ENCODE measurements around the gene MRNIP.

Gene MRNIP

DNA sequence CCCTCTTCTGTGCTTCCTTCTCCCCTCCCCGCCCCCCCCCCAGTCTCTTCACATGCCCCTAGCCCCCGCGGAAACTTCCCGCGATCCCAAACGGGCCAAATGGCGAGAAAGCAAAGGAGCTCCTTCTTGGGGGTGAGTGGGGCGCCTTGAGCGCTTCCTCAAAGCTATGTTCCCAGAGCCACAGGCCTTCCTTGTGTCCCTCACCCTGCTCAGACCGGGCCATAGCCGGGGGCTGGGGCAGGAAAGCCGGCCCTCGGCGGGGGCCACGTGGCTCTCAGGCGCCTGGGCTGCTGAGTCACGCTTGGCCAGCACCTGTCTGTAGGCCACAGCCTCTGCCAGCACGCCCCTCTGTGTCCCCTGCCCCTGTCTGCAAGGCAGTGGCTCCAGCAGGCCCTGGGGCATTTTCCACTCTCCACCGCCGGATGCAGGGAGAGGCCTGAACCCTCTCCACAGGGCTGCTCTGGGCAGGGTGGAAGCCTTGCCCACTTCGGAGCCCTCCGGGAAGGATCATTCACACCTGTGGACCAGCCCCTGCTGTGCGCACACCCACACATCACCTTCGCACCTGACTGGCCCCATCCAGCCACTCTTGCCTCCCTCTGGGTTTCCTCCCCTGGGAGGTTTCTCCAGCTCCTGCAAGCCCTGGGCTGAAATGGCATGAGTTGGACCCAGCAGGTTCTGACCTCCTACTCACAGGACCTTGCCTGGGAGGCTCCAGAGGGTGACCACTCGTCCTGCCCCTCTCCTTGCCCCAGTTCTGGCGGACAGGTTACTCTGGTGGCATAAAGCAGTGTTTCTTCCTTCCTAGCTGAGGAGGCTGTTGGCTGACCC lies 39.1 kb downstream of the MRNIP start:
- no peak for DNase-seq

DNA sequence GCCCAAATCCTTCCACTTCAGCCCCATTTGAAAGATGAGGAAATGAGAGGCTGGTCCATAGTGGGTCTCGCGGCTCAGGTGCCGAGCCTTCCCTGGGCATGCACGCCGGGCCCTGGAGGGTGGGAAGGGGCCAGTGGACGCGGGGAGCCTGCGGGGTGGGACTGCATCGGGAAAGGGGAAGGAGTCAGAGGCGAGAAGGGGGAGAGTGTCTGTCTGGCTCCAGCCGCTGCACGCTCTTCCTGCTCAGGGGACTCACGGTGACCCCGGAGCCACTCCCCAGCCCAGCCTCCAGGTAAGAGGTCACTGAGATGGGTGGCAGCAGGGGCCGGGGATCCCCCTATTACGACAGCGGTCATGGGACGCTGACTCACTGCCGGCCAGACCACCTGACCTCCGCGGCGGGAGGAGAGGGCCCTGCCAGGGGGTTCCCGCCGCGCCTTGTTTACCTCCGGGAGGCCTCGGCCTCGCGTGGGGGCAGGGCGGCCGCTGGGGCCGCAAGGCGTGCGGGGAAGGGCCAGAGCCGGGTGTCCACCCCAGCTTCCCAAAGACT lies 39.8 kb downstream of the MRNIP start:
- no peak for DNase-seq

DNA sequence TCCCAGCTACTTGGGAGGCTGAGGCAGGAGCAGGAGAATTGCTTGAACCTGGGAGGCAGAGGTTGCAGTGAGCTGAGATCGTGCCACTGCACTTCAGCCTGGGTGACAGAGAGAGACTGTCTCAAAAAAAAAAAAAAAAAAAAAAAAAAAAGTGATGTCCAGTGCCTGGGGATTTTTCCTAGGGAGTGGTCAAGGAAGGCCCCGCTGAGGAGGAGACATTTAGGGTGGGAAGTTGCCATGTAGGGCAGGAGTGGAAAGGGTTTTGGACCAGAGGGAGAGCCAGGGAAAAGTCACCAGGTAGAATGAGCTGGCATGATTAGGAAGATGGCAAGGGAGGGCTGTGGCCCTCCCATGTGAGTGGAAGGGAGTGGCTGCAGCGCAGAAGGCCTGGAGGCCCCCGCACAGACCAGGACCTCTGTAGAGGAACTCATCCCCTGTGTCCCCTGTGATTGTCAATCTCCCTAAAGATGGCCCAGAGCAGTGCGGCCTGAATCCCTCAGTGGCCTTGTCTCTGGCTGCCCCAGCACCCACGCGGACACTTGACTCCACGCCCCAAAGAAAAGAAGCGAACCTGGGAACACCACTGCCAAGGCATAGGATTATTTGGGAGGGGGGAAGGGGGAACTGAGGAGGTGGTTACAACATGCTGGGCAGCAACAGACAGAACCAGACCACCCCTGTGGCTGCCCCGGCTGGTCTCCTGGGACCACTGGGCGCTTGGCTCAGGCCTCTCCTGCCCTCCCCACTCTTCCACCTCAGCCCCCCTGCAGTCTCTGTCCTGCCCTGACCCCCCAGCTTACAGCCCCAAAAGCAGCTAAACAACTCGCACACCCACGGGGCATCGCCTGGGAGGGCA lies 40.5 kb downstream of the MRNIP start:
- DNase-seq = no peak

DNA sequence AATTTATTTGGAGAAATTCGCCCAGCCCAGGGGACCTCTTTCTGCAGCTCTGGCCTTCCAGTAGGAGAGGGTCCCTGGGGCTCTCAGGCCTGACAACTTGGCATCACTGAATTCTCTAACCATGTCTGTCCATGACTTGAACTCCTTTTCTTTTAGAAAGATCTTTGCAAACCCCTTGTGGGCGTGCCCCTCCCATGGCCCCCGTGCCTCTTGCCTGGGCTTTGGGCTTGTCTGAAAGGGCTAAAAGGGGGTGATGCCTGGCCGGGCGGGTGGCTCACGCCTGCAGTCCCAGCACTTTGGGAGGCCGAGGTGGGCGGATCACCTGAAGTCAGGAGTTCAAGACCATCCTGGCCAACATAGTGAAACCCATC lies 41.2 kb downstream of the MRNIP start:
- DNase-seq = no peak

DNA sequence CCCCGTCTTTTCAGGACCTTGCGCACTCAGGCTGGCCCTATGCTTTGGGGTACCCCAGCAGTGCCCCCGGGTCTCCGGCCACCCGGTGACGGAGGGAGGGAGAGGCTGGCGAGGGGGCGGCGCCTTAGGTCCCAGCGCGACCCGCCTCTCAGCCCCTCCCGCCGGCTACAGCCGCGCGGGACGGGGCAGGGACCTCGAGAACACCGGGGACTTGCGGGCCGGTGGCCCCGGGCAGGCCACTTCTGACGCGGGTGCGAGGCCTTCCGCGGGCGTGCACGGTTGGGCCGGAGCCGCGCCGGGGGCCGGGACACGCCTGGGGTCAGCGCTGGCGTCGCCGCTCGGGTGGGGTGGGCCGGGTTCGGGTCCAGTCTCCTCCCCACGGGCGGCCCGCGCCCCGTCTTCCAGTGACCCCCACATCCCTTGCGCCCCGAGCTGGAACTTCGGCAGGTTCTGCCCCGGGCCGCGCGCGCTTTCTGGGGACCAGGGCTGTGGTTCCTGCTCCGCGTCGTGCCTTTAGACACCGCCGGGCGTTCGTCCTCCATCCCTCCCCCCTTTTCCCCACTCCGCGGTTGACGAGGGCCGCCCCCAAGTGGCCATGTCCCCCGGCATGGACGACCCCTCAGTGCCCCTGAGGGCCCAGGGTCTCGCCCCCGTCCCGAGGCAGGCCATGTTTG lies 41.7 kb downstream of the MRNIP start:
- DNase-seq = no peak

DNA sequence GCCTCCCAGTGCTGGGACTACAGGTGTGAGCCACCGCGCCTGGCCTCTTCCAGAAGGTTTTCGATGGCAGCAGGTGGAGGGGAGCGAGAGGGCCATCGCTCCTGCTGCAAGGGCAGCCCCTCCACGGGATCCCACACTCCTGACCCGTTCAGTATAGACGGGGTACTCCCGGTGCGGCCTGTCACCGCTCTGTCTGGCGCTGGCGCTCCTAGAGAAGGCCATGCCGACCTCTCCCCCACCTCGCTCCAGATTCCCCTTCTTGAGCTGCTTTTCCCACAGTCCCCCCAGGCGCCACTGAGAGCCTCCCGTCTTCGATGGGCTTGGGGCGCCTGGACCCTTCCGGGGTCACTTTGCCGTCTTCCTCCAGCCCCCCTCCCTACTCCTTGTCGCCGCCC lies 42.2 kb downstream of the MRNIP start:
- no peak for DNase-seq

DNA sequence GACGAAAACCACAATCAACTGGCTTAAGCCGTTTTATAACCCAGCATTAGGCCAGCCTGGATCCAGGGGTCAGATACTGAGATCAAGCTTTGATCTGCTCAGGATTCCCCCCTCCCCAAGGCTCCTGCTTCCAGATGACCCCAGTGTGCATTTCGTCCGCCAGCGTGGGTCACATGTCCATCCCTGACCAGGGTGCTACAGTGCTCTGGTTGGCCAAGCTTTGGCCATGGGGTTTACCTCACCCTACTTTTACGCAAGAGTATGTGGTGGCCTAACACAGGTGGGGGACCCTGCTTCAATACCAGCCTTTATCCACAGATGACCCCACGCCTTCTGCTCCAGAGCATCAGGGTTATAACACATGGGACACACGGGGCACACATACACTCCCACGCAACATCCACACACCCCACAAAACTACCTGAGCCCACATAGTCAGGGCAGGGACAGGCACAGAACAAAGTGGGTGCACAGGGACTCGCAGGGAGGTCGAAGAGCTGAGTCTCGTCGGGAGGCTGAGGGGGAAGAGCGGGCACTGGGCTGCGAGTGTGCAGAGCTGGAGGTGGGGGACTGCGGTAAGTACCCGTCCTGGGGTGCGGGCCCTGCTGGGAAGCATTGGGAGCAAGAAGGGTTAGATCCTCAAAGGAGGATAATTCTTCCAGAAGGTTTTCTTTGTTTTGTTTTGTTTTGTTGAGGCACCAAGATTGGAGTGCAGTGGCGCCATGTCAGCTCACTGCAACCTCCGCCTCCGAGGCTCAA lies 42.9 kb downstream of the MRNIP start:
- no peak for DNase-seq

DNA sequence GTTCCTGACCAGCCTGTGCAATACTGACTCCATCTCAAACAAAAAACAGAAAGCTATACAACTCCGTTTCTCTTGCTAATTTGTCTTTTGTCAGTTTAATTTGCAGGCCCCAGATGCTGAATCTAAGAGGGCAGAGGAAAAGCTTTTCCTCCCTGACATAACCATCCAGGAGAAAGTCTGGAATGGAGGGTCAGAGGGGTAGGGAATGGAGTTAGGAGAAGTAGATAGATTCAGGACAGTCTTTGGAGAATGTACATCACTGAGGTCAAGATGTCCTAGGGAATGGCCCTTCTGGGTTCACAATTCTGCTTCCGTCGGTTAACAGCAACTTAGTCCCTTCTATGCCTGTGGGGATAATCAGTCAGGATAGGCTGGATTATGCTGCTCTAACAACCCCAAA lies 44.5 kb downstream of the MRNIP start:
- no peak for DNase-seq

DNA sequence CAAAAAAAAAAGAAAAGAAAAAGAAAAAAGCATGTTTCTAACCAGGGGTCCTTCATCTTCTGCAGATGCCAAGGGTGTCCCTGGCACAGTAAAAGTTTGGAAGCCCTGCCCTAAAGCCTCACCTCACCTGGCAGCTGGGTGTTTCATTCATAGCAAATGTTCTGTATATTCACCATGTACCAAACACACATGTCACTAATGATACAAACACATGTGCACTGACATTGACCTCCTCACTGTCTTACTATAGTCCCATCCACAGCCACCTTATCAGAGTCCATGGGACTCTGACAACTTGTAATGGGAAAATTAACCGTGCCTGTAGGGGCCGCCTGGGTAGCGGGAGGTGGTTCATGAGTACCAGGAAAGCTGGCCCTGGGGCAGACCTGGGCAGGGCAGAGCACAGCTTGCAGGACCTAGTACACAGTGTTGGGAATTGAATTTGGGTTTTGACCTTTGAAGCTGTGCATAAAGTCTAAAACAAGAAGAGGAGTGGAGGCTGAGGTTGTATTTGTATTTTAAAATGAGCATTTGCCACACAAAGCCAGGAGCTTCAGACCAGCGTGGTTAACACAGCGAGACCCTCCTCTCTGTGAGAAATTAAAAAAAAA lies 45.5 kb downstream of the MRNIP start:
- no peak for DNase-seq

- DNase-seq = no peak
Measured at GRCh38 chr5:179812135-179812825, 46.3 kb downstream of the MRNIP start.

- no peak for DNase-seq
Measured at GRCh38 chr5:179806250-179807048, 52.2 kb downstream of the MRNIP start, which contains the start of gene MGAT4B. Gene MGAT4B, minus strand, starts transcription at chr5:179806866. Its CDS starts 283 bp downstream, at chr5:179806583.

GRCh38 chr5:179805529-179806249 lies 52.9 kb downstream of the MRNIP start:
- DNase-seq = no peak

DNA sequence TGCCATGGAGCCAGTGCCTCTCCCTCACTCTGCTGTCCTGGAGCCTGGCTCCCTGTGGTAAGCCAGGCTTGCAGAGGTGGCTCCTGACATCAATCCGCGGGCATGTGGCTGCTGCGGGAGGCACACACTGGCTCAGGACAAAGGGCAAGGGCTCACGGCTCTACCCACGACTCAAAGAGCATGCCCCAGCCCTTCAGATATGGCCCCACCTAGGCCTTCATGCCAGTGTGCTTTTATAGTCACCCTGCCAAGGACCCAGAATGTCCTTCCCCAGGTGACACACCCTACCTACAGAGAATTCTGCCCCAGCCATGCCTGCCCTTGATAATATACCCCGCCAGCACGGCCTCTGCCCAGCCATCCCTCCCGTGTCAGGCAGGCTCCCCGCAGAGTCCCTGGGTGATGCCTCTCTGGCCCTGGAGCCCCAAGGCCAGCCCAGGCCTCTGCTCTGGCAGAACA lies 53.5 kb downstream of the MRNIP start:
- DNase-seq = no peak

DNA sequence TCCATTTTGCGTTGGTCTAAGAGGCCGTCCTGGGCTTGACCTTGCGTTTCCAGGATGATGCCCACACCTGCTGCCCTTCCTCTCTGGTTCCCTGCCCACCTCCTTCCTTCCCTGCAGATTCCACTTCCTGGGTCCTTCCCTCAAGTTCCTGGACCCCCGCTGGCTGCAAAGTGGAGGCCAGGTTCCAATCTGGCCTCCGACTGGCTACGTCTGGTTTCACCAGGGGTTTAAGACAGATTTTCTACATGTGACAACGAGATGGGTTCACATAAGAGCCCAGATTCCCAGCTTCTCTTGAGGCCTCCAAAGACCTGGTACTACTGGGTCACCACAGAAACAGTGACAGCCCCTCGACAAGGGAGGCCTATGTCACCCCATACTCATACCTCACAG lies 54.1 kb downstream of the MRNIP start:
- DNase-seq = no peak

- DNase-seq = no peak
Measured at GRCh38 chr5:179803651-179804554, 54.7 kb downstream of the MRNIP start.

- DNase-seq = no peak
Measured at GRCh38 chr5:179802950-179803562, 55.6 kb downstream of the MRNIP start.

GRCh38 chr5:179802207-179802883 lies 56.3 kb downstream of the MRNIP start:
- no peak for DNase-seq
